GM19395 (cell line): Measurements from ENCODE around the gene RNF223.

ENCODE experiments used
- ATAC-seq: cut with Tn5 transposase; IDR thresholded peaks from one replicate; pipeline ENCODE4 v1.9.1; 2021; ENCODE audit warnings: mild to moderate bottlenecking, moderate library complexity; ENCODE audit not compliant: unreplicated experiment

RNF223 gene

DNA sequence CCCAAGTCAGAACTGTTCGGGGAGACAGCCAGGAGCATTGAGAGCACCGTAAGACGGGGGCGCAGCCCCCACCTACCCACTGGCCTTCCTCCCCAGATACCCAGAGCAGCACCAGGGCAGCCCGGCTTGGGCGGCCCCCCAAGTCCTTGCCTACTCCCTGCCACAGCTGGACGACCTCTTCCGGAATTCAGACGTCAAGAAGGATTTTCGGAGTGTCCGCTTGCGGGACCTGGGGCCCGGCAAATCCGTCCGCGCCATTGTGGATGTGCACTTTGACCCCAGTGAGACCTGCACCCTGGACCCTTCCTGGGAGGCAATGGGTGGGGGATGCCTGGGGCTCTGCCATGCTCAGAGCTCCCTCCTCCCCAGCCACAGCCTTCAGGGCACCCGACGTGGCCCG, 26.7 kb downstream of the RNF223 start:
- ATAC-seq = no peak

DNA sequence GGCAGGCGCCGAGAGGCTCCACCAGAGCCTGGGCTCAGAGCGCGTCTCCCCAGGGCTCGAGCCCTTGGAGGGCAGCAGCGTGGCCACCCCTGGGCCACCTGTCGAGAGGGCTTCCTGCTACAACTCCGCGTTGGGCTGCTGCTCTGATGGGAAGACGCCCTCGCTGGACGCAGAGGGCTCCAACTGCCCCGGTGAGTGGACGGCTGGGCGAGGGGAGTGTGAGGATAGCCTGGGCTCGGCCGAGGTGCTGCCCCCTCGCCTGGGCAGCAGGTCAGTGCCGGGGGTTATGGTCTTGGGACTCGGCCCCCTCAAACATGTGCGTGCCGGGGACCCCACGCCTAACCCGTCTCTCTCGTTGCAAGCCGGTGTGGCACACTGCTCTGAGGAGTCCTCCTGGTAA, 27.3 kb downstream of the RNF223 start:
- no peak for ATAC-seq

DNA sequence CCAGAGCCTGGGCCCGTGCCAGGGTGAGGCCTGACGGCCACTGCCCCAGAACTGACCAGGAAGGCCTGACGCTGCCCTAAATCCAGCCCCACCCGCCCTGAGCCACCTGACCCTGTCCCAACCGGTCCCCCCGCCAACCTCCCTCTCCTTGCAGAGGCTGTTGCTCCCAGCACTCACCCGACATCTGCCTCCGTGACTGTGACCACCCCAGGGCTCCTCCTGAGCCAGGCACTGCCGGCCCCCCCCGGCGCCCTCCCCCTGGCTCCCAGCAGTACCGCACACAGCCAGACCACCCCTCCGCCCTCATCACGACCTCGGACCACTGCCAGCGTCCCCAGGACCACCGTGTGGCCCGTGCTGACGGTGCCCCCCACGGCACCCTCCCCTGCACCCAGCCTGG, 27.9 kb downstream of the RNF223 start:
- ATAC-seq = no peak

DNA sequence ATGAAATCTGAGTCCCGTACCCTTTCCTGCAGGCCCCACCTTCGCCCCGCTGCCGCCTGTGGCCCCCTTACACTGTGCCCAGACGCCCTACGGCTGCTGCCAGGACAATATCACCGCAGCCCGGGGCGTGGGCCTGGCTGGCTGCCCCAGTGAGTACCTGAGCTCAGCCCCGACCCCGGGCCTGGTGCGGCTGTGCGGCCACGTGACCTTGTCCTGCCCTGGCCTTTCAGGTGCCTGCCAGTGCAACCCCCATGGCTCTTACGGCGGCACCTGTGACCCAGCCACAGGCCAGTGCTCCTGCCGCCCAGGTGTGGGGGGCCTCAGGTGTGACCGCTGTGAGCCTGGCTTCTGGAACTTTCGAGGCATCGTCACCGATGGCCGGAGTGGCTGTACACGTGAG, 29.0 kb downstream of the RNF223 start:
- ATAC-seq = no peak

DNA sequence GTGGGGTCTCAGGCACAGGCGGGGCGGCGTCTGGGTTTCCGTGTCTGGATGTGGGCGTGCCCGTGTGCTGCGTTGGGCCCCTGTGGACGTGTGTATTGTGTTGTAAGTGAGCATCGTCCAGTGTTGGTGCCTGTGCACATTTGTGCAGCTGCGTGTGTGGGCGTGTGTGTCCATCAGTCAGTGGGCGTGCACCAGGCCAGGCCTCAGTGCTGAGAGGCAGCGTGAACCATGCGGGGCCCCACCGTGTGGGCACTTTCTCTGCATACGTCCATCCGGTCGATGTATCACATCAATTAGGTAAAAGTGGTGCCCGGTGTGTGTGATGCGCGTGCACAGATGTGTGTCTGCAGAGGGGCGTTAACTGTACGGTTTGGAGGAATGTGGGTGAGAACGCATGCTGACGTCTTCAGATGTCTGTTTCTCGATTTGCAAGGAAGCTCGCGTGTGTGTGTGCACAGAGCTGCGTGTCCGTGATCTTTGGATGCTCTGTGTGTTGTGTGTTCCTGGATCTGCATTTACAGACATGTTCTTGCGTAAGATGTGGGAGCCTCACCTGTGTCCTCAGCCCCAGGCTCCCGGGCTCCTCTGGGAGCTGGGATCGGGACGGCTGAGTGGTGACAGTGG, 29.5 kb downstream of the RNF223 start:
- ATAC-seq = no peak

DNA sequence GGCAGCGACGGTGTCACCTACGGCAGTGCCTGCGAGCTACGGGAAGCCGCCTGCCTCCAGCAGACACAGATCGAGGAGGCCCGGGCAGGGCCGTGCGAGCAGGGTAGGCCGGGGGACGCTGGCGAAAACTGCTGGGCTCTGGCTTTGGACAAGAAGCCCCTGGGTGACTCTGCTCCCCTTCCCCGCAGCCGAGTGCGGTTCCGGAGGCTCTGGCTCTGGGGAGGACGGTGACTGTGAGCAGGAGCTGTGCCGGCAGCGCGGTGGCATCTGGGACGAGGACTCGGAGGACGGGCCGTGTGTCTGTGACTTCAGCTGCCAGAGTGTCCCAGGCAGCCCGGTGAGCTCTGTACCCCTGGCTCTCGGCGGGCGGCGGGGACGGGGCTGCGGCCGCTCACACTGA, 30.2 kb downstream of the RNF223 start:
- ATAC-seq = no peak

DNA sequence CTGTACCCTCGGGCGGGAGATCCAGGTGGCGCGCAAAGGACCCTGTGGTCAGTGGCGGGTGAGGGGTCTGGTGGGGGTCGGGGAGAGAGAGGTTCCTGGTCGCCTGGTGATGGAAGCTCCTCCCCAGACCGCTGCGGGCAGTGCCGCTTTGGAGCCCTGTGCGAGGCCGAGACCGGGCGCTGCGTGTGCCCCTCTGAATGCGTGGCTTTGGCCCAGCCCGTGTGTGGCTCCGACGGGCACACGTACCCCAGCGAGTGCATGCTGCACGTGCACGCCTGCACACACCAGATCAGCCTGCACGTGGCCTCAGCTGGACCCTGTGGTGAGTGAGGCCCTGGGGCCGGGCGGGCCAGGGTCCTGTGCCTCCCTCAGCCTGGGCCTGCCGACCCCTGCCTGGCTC, 30.7 kb downstream of the RNF223 start:
- no peak for ATAC-seq

DNA sequence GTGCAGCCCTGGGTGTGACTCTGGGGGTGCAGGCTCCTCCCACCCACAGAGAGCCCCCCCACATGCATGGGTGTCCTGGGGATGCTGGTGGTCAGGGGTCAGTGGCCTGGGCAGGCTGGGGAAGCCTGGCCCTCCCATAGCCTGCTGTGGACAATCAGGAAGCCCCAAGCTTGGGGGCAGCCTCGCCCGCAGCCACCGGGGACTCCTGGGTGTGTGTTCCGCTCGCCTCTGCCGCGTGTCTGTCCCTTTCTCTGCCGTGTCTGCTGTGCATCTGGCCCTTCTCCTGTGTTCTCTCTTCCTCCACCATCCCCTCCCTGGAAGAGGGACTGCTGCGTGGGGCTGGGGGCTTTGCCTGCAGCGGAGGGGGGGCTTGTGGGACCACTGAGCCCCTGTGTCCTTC, 31.3 kb downstream of the RNF223 start:
- no peak for ATAC-seq

DNA sequence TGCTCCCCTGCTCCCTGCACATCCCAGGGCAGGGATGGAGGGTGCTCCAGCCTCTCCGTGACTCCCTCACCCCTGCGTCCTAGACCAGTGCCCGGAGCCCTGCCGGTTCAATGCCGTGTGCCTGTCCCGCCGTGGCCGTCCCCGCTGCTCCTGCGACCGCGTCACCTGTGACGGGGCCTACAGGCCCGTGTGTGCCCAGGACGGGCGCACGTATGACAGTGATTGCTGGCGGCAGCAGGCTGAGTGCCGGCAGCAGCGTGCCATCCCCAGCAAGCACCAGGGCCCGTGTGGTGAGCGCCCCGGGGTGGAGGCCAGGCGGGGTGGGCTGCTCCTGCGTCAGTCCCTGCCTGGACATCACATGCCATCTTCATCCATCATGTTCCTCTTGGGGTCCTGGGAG, 32.2 kb downstream of the RNF223 start:
- no peak for ATAC-seq

DNA sequence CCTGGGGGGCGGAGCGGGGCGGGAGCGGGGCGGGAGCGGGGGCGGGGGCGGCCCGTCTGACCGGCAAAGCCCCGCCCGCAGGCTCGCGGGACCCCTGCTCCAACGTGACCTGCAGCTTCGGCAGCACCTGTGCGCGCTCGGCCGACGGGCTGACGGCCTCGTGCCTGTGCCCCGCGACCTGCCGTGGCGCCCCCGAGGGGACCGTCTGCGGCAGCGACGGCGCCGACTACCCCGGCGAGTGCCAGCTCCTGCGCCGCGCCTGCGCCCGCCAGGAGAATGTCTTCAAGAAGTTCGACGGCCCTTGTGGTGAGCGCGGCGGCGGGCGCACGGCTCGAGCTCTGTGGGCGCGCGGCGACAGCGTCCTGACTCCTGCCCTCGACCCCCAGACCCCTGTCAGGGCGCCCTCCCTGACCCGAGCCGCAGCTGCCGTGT, 33.0 kb downstream of the RNF223 start:
- no peak for ATAC-seq

DNA sequence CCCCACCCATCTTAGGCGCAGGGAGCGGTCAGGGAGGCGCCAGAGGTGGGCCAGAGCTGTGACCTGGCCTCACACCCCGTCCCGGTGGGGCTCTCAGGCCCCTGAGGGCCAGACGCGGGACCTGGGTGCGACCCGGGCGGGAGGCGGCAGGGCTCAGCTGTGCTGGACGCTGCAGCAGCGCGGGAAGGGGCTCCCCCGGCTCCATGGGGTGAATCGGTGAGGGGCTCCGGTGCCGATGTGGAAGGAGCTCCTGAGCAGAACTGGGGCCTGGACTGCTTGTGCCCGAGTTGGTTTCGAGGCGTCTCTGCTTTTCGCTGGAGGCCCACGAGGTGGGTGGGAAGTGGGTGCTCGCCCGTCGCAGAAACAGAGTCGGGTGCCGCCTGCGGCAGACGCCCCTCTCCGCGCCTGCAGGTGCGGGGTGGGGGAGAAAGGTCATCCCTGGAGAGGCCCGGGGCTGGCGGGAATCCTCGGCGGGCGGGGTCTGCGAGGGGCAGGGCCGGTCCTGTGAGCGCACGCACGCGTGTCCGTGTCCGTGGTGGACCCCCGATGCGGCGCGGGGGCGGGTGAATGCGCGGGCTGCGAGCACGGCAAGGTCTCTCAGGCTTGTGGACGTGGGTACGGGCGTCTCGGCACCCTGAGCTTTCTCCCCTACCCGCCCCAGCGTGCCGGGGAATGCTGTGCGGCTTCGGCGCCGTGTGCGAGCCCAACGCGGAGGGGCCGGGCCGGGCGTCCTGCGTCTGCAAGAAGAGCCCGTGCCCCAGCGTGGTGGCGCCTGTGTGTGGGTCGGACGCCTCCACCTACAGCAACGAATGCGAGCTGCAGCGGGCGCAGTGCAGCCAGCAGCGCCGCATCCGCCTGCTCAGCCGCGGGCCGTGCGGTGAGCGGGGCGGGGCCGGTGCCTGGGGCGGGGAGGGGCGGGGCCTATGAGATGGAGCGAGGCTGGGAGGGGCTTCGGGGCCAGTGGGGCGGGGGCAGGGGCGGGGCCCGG, 33.8 kb downstream of the RNF223 start:
- ATAC-seq = peak; percentile 42

DNA sequence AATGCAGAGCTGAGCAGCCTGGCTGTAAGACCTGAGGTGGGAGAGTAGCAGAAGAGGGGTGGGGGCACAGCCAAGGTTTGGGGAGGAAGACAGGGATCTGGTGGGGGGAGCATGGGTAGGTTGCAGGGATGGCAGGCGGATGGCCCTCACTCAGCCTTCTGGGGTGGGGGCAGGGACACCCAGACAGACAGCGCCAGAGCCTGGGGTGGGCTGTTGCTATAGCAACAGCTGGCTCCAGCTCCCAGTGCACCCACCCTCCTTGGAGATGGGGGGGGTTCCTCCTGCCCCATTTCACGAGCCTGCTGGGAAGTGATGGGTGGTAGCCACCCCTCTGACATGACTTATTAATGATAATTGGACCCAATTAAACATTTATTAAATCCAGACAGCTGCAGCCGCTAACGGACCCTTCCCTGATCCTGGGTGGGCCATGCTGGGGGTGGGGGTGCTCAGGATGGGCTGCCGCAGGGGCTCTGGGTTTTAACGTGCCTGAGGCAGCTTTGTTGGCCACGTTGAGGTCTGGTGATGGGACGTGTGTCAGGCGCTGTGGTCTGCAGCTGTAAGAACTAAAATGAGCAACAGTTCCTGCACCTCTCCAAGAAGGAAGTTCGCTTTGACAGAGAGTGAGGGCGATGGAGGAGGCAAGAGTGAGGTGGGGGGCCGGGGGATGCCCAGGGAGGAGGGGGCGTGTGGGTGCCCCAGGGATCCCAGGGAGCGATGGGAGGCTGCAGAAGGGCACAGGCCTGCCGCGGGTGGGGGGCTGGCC, 34.8 kb downstream of the RNF223 start:
- no peak for ATAC-seq

DNA sequence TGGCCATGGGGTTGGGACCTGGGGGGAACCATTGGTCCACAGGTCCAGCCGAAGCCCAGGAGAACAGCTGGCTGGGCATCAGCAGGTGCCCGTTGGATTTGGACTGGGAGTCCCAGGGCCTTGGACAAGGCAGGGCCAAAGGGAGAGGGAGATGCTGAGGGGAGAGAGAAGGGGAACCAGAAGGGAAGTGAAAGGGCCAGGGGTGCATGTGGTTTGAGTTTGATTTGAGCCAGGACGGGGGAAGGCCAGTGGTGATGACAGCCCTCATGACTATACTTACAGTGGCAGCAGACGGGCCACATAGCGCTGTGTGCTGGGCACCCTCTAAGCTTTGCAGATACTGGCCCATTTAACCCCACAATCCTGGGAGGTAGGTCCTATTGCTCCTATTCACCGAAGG, 35.4 kb downstream of the RNF223 start:
- peak; percentile 54 for ATAC-seq

DNA sequence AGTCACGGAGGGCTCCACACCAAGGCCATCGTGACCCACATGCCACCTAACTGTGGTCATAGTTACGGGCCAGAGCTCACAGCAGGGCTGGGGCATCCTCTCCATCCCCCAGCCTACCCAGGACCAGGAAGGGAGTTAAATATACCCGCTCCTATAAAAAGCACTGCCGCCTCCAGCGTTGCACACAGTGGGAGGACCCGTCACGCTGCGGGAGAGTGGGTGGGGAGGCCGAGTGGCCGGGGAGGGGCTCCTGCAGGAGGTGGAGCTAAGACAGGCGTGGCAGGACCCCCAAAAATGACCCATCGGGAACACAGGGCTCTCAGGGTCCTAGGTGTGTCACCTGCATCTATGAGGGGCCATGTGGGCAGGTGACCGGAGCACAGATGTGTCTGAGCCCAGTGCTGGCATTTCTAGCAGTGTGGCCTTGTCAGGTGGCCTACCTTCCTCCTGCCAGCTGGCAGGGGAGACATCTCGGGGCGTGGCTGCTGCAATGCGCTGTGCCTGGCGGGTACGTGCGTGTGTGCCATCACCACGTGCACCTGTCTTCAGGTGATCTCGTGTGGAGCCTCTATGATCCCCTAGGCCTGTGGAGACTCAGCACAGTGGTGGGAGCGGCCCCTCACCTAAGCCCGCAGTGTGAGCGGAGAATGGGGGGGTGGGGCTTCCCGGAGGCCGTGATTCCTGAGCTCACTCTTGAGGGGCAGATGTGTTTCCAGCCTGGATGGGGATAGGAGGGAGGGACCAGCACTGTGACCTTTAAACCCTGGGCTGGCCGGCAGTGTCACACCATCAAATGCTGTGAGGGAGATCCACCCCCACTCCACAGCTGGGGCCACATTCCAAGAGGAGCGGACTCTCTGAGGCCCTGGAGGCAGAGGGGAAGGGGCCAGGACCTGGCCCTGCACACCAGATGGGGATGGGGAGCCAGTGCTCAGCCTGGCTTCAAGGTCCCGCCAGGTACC, 36.5 kb downstream of the RNF223 start:
- no peak for ATAC-seq

DNA sequence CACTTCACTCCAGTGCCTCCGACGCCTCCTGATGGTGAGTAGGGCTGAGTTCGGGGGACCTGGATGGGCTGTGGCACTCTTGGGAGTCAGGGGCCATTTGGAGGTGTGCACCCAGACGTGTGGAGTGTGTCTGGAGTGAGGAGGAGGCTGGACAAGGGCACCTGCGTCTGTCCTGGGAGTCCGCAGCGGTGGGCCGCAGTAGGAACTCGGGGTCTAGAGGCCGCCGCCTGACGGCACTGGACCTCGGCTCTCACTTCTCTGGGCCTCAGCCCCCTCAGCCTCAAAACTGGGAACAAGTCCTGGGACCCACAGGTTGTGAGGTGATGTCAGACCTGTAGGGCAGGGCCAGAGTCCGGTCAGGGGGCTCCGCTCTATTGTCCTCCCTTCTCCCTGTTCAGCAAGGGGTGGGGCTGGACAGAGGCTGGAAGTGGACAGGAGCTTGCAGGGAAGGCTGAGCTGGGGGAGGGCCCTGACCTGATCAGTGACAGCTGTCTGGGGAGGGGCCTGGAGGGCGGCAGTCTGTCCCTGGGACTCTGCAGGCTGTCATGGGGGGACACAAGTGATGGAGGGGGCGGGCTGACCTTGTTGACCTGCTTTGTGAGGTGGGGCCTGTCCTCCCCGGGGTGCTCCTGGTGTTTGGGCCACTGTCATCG, 38.7 kb downstream of the RNF223 start:
- ATAC-seq = no peak

DNA sequence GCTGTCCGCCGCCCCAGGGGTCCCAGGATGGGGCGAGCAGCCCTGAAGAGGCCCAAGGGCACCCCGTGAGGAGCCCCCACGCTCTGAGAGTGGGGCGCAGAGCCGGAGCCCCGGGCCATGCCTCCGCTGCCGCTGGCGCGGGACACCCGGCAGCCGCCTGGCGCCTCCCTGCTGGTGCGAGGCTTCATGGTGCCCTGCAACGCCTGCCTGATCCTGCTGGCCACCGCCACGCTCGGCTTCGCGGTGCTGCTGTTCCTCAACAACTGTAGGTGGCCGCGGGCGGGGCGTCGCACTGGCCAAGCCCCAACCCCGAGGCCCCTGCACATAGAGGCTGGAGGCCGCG, 39.7 kb downstream of the RNF223 start:
- no peak for ATAC-seq

DNA sequence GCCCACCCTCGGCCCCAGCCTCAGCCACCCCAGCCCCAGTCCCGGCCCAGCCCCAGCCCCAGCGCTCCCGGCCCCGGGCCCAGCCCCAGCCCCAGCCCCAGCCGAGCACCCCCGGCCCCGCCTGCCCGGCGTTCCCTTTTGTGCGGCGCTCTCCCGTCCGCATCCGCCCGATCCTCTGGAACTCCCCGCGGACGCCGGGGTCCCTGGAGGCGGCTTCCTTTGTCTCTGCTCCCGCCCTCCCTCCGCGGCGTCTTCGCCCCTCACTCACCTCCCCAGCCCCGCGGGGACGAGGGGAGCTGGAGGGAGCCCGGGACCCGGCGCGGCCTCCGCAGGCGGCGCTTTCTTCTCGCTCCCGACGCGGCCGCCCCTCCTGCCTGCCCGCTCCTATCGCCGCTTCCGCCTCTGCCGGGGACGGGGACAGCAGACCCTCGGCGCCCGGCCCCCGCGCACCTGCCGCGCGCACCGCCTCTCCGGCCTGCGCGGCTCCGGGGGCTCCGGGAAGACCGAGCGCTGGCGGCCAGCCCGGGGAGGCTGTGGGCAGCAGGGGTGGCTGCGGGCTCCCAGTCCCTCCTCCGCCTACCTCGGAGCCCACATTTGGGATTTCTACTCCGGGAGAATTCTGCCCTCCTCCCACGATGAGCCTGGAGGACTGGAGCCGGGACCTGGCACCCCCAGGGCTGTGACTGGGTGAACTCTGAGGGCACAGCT, 40.2 kb downstream of the RNF223 start:
- no peak for ATAC-seq

DNA sequence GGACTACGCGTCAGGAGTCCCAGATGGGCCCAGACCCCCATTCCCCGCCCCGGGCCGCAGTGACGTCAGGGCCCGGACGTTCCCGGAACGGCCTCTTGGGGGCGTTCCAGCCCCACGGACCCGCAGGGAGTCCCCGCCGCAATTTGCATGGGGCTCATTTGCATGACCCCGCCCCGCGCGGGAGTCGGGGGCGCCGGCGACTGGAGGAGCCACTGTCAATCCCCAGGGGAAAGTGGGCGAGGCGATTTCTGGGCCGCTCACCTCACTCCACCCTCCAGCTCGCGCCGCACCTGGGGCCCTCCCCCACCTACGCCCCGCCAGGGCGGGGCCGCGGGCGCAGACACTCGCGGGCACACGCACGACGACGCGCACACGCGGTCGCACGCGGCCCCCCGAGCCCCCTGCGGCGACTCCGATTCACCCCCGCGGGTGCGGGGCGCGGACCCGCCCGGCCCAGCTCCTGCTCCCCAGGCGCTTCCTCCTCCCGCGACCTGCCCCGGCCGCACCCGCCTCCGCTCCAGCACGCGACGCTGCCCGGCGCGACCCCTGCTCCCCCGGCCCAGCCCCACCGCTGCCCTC, 41.0 kb downstream of the RNF223 start:
- peak; percentile 86 for ATAC-seq

DNA sequence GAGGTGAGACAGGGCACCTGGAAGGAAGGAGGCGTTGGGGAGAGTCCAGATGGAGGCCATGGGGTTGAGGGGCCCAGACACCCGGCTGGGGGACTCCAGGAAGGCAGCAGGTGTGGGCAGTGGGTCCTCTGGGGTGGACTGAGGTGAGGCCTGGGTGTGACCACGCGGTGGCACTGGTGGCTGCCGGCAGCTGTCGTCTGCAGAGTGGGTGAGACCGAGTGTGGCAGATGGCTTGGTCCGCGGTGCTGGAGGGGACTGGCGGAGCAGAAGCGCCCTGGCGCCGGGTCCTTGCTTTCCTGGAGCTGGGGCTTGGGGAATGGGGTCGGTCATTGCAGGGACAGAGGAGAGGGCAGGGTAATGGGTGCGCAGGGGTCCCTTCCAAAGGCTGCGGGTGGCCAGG, 41.7 kb downstream of the RNF223 start:
- no peak for ATAC-seq
